Skeletal muscle satellite cell (primary cell): Measurements from ENCODE around the gene CRX.
"Not testable (repeated sequence)": the region's sequence is repeated elsewhere in the genome, so short reads cannot be mapped to it uniquely, and the experiment has no call there.

Experiments
- H3K27me3 ChIP-seq: 2 replicates; pipeline ENCODE4 v1.7.0; 2013; ENCODE audit warnings: low read length; ENCODE audit not compliant: control insufficient read depth, insufficient read depth
- H3K36me3 ChIP-seq: 2 replicates; pipeline ENCODE4 v1.7.0; 2013; ENCODE audit warnings: mild to moderate bottlenecking, control low read depth, low read length; ENCODE audit not compliant: insufficient read depth
- H3K4me1 ChIP-seq: 2 replicates; pipeline ENCODE4 v1.7.0; 2013; ENCODE audit warnings: low read length; ENCODE audit not compliant: control insufficient read depth, insufficient read depth
- H3K4me2 ChIP-seq: 2 replicates; pipeline ENCODE4 v1.7.0; 2013; ENCODE audit warnings: mild to moderate bottlenecking, low read length
- H3K4me3 ChIP-seq: 2 replicates; pipeline ENCODE4 v1.7.0; 2013; ENCODE audit warnings: low read length
- H3K9ac ChIP-seq: 2 replicates; pipeline ENCODE4 v1.7.0; 2013; ENCODE audit warnings: mild to moderate bottlenecking, low read depth, low read length, moderate library complexity
- H3K9me3 ChIP-seq: replicated peaks from 2 replicates; pipeline ENCODE4 v1.7.0; 2013; ENCODE audit warnings: mild to moderate bottlenecking, control low read depth, low read length

Gene CRX

GRCh38 chr19:47863514-47863936 lies 41.8 kb downstream of the CRX start:
- no peaks in the 10 kb centered on the region for H3K36me3 ChIP-seq
- H3K27me3 ChIP-seq, result peaks cover 4% of the 10 kb centered on the region
- H3K4me3 ChIP-seq, result no peak overlapping the region
- no peak overlapping the region for H3K9ac ChIP-seq
- H3K4me2 ChIP-seq, result no peak overlapping the region
- no peaks in the 10 kb centered on the region for H3K9me3 ChIP-seq
- H3K4me1 ChIP-seq, result no peaks in the 10 kb centered on the region

- Histone ChIP-seq H3K36me3 (no peaks in the 10 kb centered on the region), H3K4me3 (no peak overlapping the region), H3K4me1 (no peaks in the 10 kb centered on the region), H3K27me3 (peaks cover 4% of the 10 kb centered on the region), H3K9ac (no peak overlapping the region), H3K9me3 (no peaks in the 10 kb centered on the region), H3K4me2 (no peak overlapping the region)
These were observed 43.4 kb downstream of the CRX start for GRCh38 chr19:47865166-47865565.

GRCh38 chr19:47878906-47879305 lies 57.2 kb downstream of the CRX start:
- peaks cover 12% of the 10 kb centered on the region for H3K27me3 ChIP-seq
- H3K9ac ChIP-seq, result no peak overlapping the region
- H3K4me2 ChIP-seq, result no peak overlapping the region
- H3K9me3 ChIP-seq, result no peaks in the 10 kb centered on the region
- H3K4me1 ChIP-seq, result no peaks in the 10 kb centered on the region
- H3K4me3 ChIP-seq, result no peak overlapping the region
- no peaks in the 10 kb centered on the region for H3K36me3 ChIP-seq

- not testable (repeated sequence) for H3K9ac ChIP-seq, H3K4me2 ChIP-seq, H3K4me3 ChIP-seq, H3K4me1 ChIP-seq, H3K36me3 ChIP-seq, H3K9me3 ChIP-seq
- H3K27me3 ChIP-seq, result peaks cover 12% of the 10 kb centered on the region
These were observed 57.6 kb downstream of the CRX start for GRCh38 chr19:47879385-47879784.

- no peak overlapping the region for H3K9ac ChIP-seq
- H3K27me3 ChIP-seq, result peaks cover 27% of the 10 kb centered on the region
These were observed 60.0 kb downstream of the CRX start for GRCh38 chr19:47881757-47882156.

GRCh38 chr19:47882890-47883289 lies 61.2 kb downstream of the CRX start:
- H3K4me3 ChIP-seq, result no peak overlapping the region
- H3K9ac ChIP-seq, result no peak overlapping the region
- H3K4me2 ChIP-seq, result no peak overlapping the region
- peaks cover 28% of the 10 kb centered on the region for H3K27me3 ChIP-seq
- no peaks in the 10 kb centered on the region for H3K9me3 ChIP-seq
- no peaks in the 10 kb centered on the region for H3K4me1 ChIP-seq
- H3K36me3 ChIP-seq, result no peaks in the 10 kb centered on the region

More at GRCh38 chr19:47881757-47882156, 60.0 kb downstream of the CRX start:
- no peaks in the 10 kb centered on the region for H3K4me1 ChIP-seq
- H3K4me2 ChIP-seq, result no peak overlapping the region
- no peak overlapping the region for H3K4me3 ChIP-seq
- H3K9me3 ChIP-seq, result no peaks in the 10 kb centered on the region
- H3K36me3 ChIP-seq, result no peaks in the 10 kb centered on the region

GRCh38 chr19:47885067-47885463 lies 63.3 kb downstream of the CRX start:
- no peak overlapping the region for H3K4me3 ChIP-seq
- peaks cover 26% of the 10 kb centered on the region for H3K27me3 ChIP-seq
- no peak overlapping the region for H3K9ac ChIP-seq
- H3K4me1 ChIP-seq, result no peaks in the 10 kb centered on the region
- no peaks in the 10 kb centered on the region for H3K36me3 ChIP-seq
- no peak overlapping the region for H3K4me2 ChIP-seq
- no peaks in the 10 kb centered on the region for H3K9me3 ChIP-seq

GRCh38 chr19:47886010-47886559 lies 64.3 kb downstream of the CRX start, which contains the start of gene SULT2A1:
Gene SULT2A1 (minus strand): TSS chr19:47886315. CDS start chr19:47886257, 58 bp downstream.
- no peak within 1 kb of the TSS for H3K4me2 ChIP-seq
- no peak within 1 kb of the TSS for H3K9ac ChIP-seq
- H3K9me3 ChIP-seq, result no peaks in the 10 kb centered on the region
- peaks cover 26% of the 10 kb centered on the region for H3K27me3 ChIP-seq
- no peak within 1 kb of the TSS for H3K4me3 ChIP-seq
- no peaks in the 10 kb centered on the region for H3K4me1 ChIP-seq
- no peaks in the 10 kb centered on the region for H3K36me3 ChIP-seq

GRCh38 chr19:47890865-47891621 lies 69.3 kb downstream of the CRX start:
- no peak overlapping the region for H3K9ac ChIP-seq

GRCh38 chr19:47891622-47891922 lies 69.8 kb downstream of the CRX start:
- Histone ChIP-seq H3K27me3 (peaks cover 4% of the 10 kb centered on the region), H3K4me3 (no peak overlapping the region), H3K4me2 (no peak overlapping the region), H3K36me3 (no peaks in the 10 kb centered on the region), H3K9me3 (no peaks in the 10 kb centered on the region), H3K9ac (no peak overlapping the region), H3K4me1 (no peaks in the 10 kb centered on the region)

More at GRCh38 chr19:47890865-47891621, 69.3 kb downstream of the CRX start:
- no peaks in the 10 kb centered on the region for H3K9me3 ChIP-seq
- no peak overlapping the region for H3K4me2 ChIP-seq
- no peaks in the 10 kb centered on the region for H3K36me3 ChIP-seq
- H3K27me3 ChIP-seq, result peaks cover 8% of the 10 kb centered on the region
- H3K4me3 ChIP-seq, result no peak overlapping the region
- H3K4me1 ChIP-seq, result no peaks in the 10 kb centered on the region

- no peaks in the 10 kb centered on the region for H3K4me1 ChIP-seq
- no peak overlapping the region for H3K4me2 ChIP-seq
- no peak overlapping the region for H3K9ac ChIP-seq
- no peaks in the 10 kb centered on the region for H3K9me3 ChIP-seq
- H3K36me3 ChIP-seq, result no peaks in the 10 kb centered on the region
- peaks cover 4% of the 10 kb centered on the region for H3K27me3 ChIP-seq
- H3K4me3 ChIP-seq, result no peak overlapping the region
These were observed 70.4 kb downstream of the CRX start for GRCh38 chr19:47891923-47892666.
